A172 (cell line): ENCODE results near the gene PDGFA. TPM values are rescaled to one million over a fixed set of nuclear protein-coding genes. Genes with fewer than 3 reads are reported as not detected.

Experiments
- DNase-seq: peaks from one replicate; pipeline ENCODE4 v3.0.0-alpha.2; 2015; ENCODE audit warnings: low spot score
- total RNA-seq: library from RNA; depleted of rRNA; stranded (reverse); fragments of >200 nt; shearing (Covaris generic); gene quantifications from 2 replicates; pipeline ENCODE4 v1.2.3, GENCODE V29; 2014; rRNA removed

Gene PDGFA
- total RNA-seq: 39.2 and 39.9 TPM in 2 replicates

DNA sequence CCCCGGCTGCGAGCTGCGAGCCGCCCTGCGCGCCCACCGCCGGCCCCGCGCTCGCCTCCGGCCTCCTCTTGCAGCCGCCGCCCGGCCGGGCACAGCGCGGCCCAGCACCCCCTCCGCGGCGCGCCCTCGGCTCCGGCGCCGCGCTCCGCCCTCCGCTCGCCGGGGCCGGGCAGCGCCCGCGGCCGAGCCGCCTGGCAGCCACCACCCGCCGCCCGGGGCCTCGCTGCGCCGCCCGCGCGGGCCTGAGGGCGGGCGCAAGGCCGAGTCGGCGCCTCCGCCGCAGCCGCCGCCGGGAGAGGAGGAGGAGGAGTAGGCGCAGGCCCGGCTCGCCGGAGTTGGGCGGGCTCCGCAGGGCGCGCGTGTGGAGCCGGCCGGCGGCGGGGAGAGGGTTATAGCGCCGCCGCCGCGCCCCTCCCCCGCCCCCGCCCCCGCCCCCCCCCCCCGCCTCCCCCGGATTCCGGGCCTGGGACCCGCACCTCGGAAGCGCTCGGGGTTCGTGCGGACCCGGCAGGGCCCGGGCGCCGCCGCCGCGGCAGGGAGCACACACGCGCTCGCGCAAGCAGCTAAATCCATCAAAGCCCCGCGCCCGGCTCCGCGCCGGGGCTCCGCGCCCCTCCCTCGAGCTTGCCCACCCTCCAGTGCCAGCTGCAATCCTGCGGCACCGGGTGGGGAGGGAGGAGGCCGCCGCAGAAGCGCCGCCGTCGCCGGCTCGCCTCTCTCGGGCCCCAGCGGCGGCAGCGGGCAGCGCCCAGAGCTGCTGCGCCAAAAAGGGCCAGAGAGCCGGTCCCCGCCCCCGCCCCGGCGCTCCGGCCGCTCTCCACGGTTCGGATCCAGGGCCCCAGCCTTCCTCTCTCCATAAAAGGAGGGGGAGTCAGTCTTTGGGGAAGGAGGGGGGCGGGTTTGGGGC, at the start of gene PDGFA:
TSS of gene PDGFA (minus strand) at position 363 of the 907 bp plus-strand sequence. CDS start 845 bp downstream, outside the sequence.
- no peak for DNase-seq

DNA sequence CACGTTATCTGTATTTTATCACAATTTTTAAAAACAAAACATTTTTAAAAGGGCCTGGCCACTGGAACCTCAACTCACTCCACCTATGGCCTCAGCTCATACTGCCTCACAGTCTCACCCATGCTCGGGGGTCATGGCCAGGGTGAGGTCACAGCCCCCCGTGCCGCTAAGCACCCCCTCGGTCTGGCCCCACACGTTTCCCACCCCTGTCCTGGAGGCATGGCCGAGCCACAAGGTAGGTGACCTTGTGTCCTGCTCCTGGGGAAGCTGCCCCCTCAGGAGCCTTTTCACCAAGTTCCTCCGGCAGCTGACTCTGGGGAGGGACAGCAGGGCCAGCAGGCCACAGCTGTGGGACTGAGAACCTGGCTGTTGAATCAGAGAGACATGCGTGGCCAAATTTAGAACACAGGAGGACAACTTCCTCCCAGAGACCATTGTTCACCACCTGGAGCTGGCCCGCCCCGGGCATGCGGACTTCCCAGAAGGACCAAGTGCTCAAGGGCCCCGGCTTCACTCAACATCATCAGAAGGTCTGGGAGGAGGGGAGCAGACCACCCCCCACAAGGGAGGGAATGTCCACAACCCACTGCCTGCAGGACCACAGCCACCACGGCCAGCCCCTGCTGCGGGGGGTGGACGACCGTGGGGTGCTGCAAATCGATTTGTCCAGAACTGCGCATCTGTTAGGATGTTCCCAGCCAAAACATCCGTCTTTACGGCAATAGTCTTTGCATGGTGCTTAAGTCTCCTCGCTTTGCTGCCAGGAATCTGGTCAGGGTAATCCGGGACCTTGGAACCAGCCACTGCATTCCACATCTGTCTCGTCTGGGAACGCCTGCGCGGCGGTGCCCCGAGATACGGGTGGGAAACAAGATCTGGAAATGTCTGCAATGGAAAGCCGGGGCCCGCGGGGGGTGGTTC, 48.6 kb upstream of the PDGFA start:
- DNase-seq: no peak

GRCh38 chr7:567305-567883, 47.7 kb upstream of the PDGFA start:
- DNase-seq: no peak

DNA sequence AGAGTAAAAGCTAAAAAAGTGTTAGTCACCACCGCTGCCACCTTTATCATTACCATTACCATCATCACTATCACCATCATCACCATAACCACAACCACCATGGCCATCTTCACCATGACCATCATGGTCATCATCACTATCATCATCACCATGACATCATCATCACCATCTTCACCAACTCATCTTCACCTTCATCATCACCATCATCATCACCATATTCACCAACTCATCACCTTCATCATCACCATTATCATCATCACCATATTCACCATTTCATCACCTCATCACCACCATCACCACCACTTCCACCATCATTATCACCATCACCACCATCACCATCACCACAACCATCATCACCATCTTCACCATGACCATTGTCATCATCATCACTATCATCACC, 46.5 kb upstream of the PDGFA start:
- DNase-seq: no peak

DNA sequence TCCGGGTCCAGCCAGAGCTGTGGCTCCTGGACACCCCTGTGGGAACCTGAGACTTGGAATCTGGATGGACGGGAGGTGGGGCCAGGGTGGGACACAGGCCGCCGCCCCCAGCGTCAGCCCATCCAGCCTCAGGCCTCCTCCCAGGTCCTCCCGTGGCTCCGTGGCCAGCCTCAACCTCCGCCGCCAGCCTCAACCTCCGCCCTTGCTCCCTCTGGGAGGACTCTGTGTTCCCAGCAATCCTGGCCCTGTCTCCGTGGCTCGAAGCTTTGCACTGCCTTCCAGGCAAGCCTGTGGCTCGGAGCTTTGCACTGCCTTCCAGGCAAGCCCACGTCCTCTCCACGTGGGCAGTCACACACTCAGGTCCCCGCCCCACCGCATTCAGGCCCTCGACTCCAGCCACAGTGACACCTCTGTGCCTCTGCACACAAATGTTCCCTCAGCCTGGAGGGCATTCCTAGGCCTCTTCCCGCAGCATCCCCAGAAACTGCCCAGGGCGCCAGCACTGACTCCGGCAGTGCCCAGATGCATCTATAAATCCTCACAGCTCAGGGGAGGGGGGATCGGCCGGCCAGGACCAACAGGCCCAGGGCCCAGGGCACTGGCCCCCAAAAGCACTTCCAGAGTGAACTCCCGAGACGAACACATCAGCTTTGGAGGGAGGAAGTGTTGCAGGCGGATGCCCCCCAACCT, 44.7 kb upstream of the PDGFA start:
- no peak for DNase-seq

GRCh38 chr7:563629-564170, 44.1 kb upstream of the PDGFA start:
- no peak for DNase-seq

GRCh38 chr7:562789-563628, 43.4 kb upstream of the PDGFA start:
- no peak for DNase-seq

DNA sequence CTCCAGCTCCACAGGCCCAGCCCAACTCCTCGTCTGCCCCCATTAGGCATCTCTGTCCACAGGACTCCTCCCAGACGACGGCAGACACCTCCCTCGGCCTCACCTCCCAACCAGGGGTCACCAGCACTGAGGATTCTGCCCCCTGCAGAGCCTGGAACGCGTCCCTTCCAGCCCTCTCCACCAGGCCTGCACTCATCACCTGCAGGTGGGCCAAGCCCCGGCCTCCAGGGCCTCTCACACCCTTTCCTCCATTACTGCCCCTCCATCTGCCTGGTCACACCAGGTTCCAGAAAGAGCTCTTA, 42.7 kb upstream of the PDGFA start:
- DNase-seq: no peak

GRCh38 chr7:561631-562373, 42.2 kb upstream of the PDGFA start:
- DNase-seq: no peak

GRCh38 chr7:560966-561630, 41.5 kb upstream of the PDGFA start:
- DNase-seq: no peak

- no peak for DNase-seq
These were observed 39.7 kb upstream of the PDGFA start for GRCh38 chr7:559396-559705.

DNA sequence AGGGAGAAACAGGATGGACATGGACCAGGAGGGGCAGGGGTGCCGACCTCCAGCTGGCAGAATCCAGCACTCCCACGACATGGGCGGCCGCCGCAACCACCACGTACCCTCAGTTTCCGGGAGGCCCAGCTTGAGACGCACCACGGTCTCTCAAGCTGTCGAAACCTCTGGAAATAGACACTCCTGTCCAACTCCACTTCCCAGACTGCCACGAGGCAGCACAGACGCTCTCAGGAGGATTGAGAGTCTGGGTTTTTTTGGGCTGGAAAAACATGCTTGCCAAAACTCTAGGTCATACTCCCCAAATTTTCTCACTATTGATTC, 37.9 kb upstream of the PDGFA start:
- no peak for DNase-seq

GRCh38 chr7:556837-557557, 37.4 kb upstream of the PDGFA start:
- DNase-seq: no peak

- no peak for DNase-seq
These were observed 36.7 kb upstream of the PDGFA start for GRCh38 chr7:556291-556826.

- DNase-seq: no peak
These were observed 36.0 kb upstream of the PDGFA start for GRCh38 chr7:555551-556160.

DNA sequence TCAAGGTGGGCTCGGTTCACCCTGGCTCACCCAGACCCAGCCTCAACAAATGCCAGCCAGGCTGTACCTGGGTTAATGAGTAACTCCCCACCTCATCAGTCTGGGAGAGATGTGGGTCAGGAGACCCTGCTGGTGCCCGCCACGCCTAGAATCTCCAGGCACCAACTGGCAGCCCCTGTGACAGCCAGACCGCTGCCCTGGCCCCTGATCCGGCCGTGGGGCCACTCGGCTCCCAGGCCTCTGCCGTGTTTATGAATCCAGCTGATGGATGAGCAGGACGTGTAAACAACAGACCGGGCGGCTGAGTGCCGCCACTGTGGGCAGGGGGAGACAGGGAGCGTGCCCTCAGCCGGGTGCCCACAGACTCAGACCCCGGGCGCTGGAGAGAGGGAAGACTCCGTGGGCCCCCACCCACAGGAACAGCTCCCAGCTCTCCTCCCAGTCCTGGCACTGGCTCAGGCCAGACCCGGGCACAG, 34.0 kb upstream of the PDGFA start:
- no peak for DNase-seq

DNA sequence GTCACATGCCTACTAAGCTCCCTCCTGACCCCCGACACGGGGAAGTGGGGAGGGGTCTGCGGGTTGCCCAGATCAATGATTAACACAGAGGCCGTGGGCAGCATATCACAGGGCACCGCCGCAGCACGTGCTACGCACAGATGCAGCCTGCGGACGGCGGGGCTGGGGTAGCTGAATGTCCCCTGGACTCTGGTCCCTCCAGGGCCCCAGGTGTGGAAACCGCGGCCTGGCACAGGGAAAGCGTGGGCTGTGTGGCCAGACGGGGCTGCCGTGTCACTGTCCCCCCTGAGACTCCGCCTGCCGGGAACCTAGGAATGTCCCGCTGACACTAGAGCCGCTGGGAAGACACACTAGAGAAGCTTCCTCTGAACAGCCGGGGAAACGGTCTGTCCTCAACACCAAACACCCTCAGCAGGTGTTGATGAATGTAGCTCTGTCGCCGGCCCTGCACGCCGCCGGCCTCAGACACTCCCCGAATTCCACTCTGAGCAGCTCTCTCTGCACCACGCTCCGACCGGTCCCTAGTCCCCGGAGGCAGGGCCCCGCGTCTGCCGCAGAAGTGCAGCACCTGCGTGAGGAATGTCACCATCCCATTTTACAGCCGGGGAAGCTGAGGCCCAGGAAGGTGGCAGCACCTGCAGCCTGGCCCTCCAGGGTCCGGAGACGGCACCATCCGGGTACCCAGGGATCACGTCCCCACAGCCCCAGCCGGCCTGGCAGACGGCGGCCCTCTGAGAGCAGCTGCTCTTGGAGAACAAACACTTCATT, 33.4 kb upstream of the PDGFA start:
- DNase-seq: no peak
